Measurements from ENCODE around the gene CDKL2.

DNA sequence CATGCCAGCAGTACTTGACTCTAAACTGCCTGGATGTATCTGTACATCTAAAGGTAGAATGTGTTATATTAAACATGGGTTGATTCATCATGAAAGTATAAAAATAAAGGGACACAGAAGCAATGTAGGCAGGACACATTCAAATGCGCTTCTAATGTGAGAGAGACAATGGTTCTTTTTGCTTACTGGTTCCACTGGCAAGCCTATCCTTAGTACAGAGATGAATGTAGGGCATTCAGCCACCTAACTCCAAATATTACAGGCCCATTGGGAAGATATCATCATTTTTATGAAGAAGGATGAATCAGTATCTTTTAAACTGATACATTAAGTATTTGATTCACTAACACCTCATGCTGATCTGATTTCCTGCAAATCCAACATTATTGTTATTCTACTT, 18.0 kb downstream of the CDKL2 start:
- TF ChIP-seq, protein P1, sequence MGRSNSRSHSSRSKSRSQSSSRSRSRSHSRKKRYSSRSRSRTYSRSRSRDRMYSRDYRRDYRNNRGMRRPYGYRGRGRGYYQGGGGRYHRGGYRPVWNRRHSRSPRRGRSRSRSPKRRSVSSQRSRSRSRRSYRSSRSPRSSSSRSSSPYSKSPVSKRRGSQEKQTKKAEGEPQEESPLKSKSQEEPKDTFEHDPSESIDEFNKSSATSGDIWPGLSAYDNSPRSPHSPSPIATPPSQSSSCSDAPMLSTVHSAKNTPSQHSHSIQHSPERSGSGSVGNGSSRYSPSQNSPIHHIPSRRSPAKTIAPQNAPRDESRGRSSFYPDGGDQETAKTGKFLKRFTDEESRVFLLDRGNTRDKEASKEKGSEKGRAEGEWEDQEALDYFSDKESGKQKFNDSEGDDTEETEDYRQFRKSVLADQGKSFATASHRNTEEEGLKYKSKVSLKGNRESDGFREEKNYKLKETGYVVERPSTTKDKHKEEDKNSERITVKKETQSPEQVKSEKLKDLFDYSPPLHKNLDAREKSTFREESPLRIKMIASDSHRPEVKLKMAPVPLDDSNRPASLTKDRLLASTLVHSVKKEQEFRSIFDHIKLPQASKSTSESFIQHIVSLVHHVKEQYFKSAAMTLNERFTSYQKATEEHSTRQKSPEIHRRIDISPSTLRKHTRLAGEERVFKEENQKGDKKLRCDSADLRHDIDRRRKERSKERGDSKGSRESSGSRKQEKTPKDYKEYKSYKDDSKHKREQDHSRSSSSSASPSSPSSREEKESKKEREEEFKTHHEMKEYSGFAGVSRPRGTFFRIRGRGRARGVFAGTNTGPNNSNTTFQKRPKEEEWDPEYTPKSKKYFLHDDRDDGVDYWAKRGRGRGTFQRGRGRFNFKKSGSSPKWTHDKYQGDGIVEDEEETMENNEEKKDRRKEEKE (IDR thresholded peaks at IDR 0.05; ENCODE audit: borderline replicate concordance in 1 of 2, control insufficient read depth in 1 of 2, low read depth in 2 of 2, low read length in 1 of 2) = no peak
- no peak for TF ChIP-seq PML (IDR thresholded peaks at IDR 0.05; ENCODE audit: low read length)
- TF ChIP-seq CREB1 (IDR thresholded peaks at IDR 0.05) = no peak
- TF ChIP-seq CREB1 (CRISPR knock-in tag; IDR thresholded peaks at IDR 0.05) = no peak
- TF ChIP-seq, protein P2, sequence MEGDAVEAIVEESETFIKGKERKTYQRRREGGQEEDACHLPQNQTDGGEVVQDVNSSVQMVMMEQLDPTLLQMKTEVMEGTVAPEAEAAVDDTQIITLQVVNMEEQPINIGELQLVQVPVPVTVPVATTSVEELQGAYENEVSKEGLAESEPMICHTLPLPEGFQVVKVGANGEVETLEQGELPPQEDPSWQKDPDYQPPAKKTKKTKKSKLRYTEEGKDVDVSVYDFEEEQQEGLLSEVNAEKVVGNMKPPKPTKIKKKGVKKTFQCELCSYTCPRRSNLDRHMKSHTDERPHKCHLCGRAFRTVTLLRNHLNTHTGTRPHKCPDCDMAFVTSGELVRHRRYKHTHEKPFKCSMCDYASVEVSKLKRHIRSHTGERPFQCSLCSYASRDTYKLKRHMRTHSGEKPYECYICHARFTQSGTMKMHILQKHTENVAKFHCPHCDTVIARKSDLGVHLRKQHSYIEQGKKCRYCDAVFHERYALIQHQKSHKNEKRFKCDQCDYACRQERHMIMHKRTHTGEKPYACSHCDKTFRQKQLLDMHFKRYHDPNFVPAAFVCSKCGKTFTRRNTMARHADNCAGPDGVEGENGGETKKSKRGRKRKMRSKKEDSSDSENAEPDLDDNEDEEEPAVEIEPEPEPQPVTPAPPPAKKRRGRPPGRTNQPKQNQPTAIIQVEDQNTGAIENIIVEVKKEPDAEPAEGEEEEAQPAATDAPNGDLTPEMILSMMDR (IDR thresholded peaks at IDR 0.05 in 2 of 3, conservative IDR thresholded peaks at IDR 0.05 in 1 of 3; ENCODE audit: insufficient read depth in 2 of 3, low read depth in 1 of 3, low read length in 3 of 3) = no peak
- TF ChIP-seq MEF2D (tag; conservative IDR thresholded peaks at IDR 0.05; ENCODE audit: low read depth) = no peak

Measured in K562 (cell line).